GM12874 (cell line): ENCODE data around the gene MSI2.

Experiments used
- TF ChIP-seq, protein P1 (sequence below): IDR thresholded peaks from 2 replicates; pipeline ENCODE4 v1.5.1; 2011; ENCODE audit warnings: low read depth, mild to moderate bottlenecking, control low read depth, low read length, moderate library complexity; ENCODE audit not compliant: insufficient read depth

MSI2 gene

GRCh38 chr17:57273490-57273889, 17.2 kb downstream of the MSI2 start:
- TF ChIP-seq, protein P1, sequence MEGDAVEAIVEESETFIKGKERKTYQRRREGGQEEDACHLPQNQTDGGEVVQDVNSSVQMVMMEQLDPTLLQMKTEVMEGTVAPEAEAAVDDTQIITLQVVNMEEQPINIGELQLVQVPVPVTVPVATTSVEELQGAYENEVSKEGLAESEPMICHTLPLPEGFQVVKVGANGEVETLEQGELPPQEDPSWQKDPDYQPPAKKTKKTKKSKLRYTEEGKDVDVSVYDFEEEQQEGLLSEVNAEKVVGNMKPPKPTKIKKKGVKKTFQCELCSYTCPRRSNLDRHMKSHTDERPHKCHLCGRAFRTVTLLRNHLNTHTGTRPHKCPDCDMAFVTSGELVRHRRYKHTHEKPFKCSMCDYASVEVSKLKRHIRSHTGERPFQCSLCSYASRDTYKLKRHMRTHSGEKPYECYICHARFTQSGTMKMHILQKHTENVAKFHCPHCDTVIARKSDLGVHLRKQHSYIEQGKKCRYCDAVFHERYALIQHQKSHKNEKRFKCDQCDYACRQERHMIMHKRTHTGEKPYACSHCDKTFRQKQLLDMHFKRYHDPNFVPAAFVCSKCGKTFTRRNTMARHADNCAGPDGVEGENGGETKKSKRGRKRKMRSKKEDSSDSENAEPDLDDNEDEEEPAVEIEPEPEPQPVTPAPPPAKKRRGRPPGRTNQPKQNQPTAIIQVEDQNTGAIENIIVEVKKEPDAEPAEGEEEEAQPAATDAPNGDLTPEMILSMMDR = no peak

DNA sequence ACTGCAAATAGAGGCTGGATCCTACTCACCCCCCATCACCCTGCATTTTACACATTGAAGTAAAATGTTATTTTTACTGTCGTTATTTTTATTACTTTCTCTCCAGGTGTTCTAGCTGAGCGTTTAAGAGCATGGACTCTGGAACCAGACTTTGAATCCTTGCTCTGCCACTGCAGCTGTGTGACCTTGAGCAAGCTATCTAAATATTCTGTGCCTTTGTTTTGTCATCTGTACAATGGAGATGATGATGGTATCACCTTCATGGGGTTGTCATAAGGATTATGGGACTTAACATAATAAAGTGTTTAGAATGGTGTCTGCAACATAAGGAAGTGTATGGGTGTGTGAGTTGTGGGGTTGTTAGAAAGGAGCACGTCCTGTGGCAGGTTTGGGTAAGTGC, 17.8 kb downstream of the MSI2 start:
- TF ChIP-seq, protein P1 = no peak

DNA sequence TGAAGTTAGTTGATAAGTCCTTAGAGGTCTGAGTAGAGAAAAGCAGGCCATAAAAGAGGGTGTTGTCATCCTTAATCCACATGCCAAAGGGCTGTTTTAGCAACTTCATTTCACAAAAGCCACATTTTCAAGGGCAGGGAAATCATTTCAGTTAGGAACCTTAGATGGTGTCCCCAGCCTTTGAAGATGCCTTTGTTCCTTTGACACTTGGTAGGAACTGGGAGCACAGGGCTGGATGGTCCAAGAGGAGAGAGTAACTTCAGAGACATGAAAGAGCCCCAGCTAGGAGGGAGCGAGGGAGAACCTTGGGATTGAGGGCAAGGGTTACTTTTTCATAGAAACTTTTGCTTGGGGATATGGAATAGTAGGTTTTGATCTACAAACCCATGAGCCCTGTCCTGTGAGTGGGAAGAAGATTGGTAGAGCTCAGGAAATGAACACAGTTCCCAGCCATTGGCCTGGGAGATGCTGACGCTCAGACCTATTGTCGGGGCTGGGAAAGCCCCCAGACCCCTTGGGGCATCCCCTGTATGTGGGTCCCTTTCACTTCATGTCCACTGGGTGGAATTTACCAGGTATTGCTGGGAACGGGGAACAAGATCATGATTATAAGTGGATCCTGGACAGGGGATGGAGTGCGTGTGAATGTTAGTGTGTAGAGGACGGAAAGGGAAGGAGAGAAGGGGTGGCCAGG, 18.9 kb downstream of the MSI2 start:
- TF ChIP-seq, protein P1 = no peak

DNA sequence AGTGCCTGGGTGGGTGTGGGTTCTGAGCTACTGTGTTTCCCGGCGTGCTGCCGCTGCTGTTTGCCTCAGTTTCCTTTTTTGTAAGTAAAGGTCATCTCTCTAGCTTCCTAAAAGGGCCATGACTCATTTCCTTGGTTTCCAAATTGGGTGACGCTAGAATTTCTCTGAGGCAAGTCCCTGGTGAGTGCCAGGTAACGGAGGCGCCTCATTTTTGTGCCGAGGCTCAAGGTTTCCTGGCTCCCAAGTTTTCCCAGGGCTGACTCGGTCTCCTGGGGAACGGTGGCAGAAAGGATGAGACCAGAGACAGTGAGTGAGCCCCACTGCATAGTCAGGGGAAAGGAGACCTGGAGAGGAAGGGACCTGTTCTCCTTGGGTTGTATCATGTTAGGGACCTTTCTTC, 20.3 kb downstream of the MSI2 start:
- TF ChIP-seq, protein P1 = no peak

DNA sequence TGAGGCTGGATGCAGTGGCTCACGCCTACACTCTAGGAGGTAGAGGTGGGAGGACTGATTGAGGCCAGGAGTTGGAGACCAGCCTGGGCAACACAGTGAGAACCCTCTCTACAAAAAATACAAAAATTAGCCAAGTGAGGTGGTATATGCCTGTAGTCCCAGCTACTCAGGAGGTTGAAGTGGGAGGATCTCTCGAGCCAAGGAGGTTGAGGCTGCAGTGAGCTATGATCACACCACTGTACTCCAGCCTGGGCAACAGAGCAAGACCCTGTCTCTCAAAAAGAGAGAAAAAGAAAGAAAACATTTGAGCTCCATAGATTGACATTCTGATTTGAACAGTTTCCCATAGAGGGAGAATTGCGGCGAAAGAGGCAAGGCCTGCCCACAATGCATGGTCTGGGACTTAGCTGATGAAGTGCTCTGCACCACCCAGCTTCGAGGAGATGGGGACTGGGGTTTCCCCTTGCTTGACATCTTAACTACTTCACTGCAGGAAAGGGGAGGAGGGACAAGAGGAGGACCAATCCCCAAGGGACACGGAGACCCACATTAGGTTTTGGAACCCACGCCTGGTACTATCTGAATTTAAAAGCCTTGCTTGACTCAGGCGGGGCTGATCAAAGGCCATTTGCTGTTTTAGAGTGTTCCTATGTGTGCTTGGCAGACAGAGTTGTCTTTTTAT, 21.7 kb downstream of the MSI2 start:
- TF ChIP-seq, protein P1 = no peak

GRCh38 chr17:57278740-57279387, 22.5 kb downstream of the MSI2 start:
- TF ChIP-seq, protein P1 = no peak

GRCh38 chr17:57279432-57279831, 23.1 kb downstream of the MSI2 start:
- TF ChIP-seq, protein P1 = no peak
